HepG2 (cell line): Measurements from ENCODE around the gene EEPD1. TPM values are rescaled to one million over a fixed set of nuclear protein-coding genes. Genes with fewer than 3 reads are reported as not detected.
A peak's percentile ranks its signal among the peaks of the same experiment; 100 is the strongest.

Experiments used
- CHD4 ChIP-seq: fragments of 200-600 bp; sonication (generic); IDR thresholded peaks from 2 replicates; pipeline ENCODE4 v1.7.0; 2017; ENCODE audit warnings: mild to moderate bottlenecking, low read length, borderline replicate concordance
- FOXA3 ChIP-seq: IDR thresholded peaks from 2 replicates; pipeline ENCODE4 v1.6.1; 2016; ENCODE audit warnings: missing genetic modification reagents, missing compliant biosample characterization
- GATAD2A ChIP-seq: IDR thresholded peaks from 2 replicates; pipeline ENCODE4 v1.6.1; 2016
- HOXA5 ChIP-seq: sonication (generic); formaldehyde crosslinking; IDR thresholded peaks from 2 replicates; pipeline ENCODE4 v1.4.0; 2020; ENCODE audit warnings: missing genetic modification reagents
- NFE2L1 ChIP-seq: sonication (generic); formaldehyde crosslinking; IDR thresholded peaks from 2 replicates; pipeline ENCODE4 v1.4.0; 2020; ENCODE audit warnings: missing genetic modification reagents, mild to moderate bottlenecking, borderline replicate concordance
- PATZ1 ChIP-seq: sonication (generic); formaldehyde crosslinking; IDR thresholded peaks from 2 replicates; pipeline ENCODE4 v1.4.0; 2020; ENCODE audit warnings: missing genetic modification reagents
- PITX1 ChIP-seq: sonication (generic); formaldehyde crosslinking; IDR thresholded peaks from 2 replicates; pipeline ENCODE4 v1.5.1; 2020; ENCODE audit warnings: mild to moderate bottlenecking, missing genetic modification reagents
- SOX6 ChIP-seq, 2 experiments: fragments of 450-650 bp in 1 of 2; sonication (generic) in 1 of 2; formaldehyde crosslinking in 1 of 2; IDR thresholded peaks; 2 replicates each; pipeline versions ENCODE4 v1.4.0 to v1.6.1; 2017 to 2020; ENCODE audit warnings: antibody characterized with exemption in 1 of 2, mild to moderate bottlenecking in 1 of 2, missing genetic modification reagents in 1 of 2
- XRCC5 ChIP-seq: fragments of 200-400 bp; formaldehyde crosslinking; optimal IDR thresholded peaks from 2 replicates; pipeline ENCODE3; 2017; ENCODE audit warnings: mild to moderate bottlenecking, low read length
- ZNF567 ChIP-seq: sonication (generic); formaldehyde crosslinking; IDR thresholded peaks from 2 replicates; pipeline ENCODE4 v1.8.1; 2023; ENCODE audit warnings: mild to moderate bottlenecking, missing genetic modification reagents, borderline replicate concordance
- ZNF574 ChIP-seq: sonication (generic); formaldehyde crosslinking; IDR thresholded peaks from 2 replicates; pipeline ENCODE4 v1.4.0; 2020; ENCODE audit warnings: missing genetic modification reagents
- ZSCAN21 ChIP-seq: sonication (generic); formaldehyde crosslinking; IDR thresholded peaks from 2 replicates; pipeline ENCODE4 v1.8.0; 2022; ENCODE audit warnings: mild to moderate bottlenecking, missing genetic modification reagents, moderate library complexity, borderline replicate concordance
- polyA plus RNA-seq, 8 experiments: library from polyadenylated mRNA; depleted of rRNA in 3 of 8; stranded (reverse) in 7 of 8; unstranded in 1 of 8; fragments of >200 nt; fragmentation: Illumina TruSeq in 4 of 8; extraction: Trizol in 4 of 8; gene quantifications; 2 replicates each; pipeline versions ENCODE4 v1.2.1 to v1.2.3, GENCODE V29; 2011 to 2016; ENCODE audit warnings: low read depth in 4 of 8, missing spikeins in 1 of 8, mixed read lengths in 1 of 8; ENCODE audit not compliant: insufficient read depth in 1 of 8
- total RNA-seq, 5 experiments: library from RNA; depleted of rRNA; stranded (reverse); fragments of >200 nt; fragmentation: Illumina TruSeq; extraction: Trizol; gene quantifications; 2 replicates each; pipeline ENCODE4 v1.2.3, GENCODE V29; 2016; ENCODE audit warnings: low read depth in 1 of 5
- TF ChIP-seq, protein P1 (sequence below): sonication (generic); formaldehyde crosslinking; IDR thresholded peaks from 2 replicates; pipeline ENCODE4 v1.9.0; 2022; ENCODE audit warnings: low read depth, missing genetic modification reagents
- TF ChIP-seq, protein P2 (sequence below): IDR thresholded peaks from 2 replicates; pipeline ENCODE4 v1.6.1; 2016; ENCODE audit warnings: missing genetic modification reagents, missing compliant biosample characterization
- TF ChIP-seq, protein P3 (sequence below): sonication (generic); formaldehyde crosslinking; IDR thresholded peaks from 2 replicates; pipeline ENCODE4 v1.4.0; 2020; ENCODE audit warnings: missing genetic modification reagents
- TF ChIP-seq, protein P4 (sequence below): sonication (generic); formaldehyde crosslinking; IDR thresholded peaks from 2 replicates; pipeline ENCODE4 v1.4.0; 2020; ENCODE audit warnings: low read depth, mild to moderate bottlenecking, missing genetic modification reagents

The EEPD1 gene
- total and polyA plus RNA-seq, 2 of the 13 experiments (the other 11 are each of a cell fraction or from before 2014, with no cell fraction given), result 10.1 to 16.4 TPM

DNA sequence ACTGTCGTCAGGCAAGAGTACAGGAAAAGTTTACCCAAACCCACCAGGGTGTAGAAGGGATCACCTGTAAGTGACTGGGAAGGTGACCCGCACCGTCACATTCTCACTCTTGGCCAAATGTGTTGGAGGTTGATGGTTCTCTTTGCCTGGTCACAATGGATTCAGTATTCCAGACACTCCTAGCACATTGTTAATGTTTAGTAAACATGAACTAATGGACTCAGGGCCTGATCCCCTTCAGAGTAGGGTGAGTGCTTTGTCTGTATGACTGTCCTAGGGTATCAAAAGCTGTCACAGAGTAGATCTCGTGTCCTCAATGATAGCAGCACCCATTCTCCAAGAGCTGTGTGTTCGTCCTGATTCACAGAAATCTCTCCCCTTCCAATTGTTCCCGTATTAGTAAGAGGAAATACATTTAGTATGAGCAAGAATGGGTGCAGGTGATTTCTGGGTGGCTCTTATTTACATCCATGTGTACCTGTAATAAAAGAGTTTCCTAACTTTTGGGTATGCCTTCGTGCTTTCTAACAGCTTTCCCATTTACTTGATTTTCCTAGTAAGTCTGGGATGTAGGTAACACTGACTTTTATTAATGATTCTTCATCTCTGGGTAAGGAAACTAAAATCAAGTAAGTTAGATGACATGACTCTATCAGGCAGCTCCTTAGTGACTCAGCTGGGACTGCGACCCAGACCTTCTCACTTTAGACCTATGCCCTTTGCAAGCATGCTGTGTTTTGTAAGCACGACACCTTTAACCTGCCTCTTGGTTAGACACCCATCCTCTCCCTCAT, 4.7 kb downstream of the EEPD1 start (continued):
- TF ChIP-seq, protein P1, sequence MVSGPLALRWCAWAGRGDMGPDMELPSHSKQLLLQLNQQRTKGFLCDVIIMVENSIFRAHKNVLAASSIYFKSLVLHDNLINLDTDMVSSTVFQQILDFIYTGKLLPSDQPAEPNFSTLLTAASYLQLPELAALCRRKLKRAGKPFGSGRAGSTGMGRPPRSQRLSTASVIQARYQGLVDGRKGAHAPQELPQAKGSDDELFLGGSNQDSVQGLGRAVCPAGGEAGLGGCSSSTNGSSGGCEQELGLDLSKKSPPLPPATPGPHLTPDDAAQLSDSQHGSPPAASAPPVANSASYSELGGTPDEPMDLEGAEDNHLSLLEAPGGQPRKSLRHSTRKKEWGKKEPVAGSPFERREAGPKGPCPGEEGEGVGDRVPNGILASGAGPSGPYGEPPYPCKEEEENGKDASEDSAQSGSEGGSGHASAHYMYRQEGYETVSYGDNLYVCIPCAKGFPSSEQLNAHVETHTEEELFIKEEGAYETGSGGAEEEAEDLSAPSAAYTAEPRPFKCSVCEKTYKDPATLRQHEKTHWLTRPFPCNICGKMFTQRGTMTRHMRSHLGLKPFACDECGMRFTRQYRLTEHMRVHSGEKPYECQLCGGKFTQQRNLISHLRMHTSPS, result no peak
- TF ChIP-seq ZSCAN21 (0 out of 2 replicates have a peak, but pooled peaks have one; percentile 32), PITX1 (CRISPR knock-in tag) (0 out of 2 replicates have a peak, but pooled peaks have one; percentile 16), CHD4 (no peak), PATZ1 (no peak), NFE2L1 (CRISPR knock-in tag) (no peak), ZNF574 (CRISPR knock-in tag) (no peak), SOX6 (IDR thresholded peaks at IDR 0.05) (no peak), SOX6 (CRISPR knock-in tag; IDR thresholded peaks at IDR 0.05) (peak; percentile 81), XRCC5 (no peak), FOXA3 (CRISPR knock-in tag) (peak; percentile 60), GATAD2A (CRISPR knock-in tag) (peak; percentile 46; the same call in 1 of the 2 replicates), HOXA5 (no peak), ZNF567 (CRISPR knock-in tag) (no peak)
- TF ChIP-seq, protein P2, sequence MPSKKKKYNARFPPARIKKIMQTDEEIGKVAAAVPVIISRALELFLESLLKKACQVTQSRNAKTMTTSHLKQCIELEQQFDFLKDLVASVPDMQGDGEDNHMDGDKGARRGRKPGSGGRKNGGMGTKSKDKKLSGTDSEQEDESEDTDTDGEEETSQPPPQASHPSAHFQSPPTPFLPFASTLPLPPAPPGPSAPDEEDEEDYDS, result 0 out of 2 replicates have a peak, but pooled peaks have one; percentile 45
- TF ChIP-seq, protein P3, sequence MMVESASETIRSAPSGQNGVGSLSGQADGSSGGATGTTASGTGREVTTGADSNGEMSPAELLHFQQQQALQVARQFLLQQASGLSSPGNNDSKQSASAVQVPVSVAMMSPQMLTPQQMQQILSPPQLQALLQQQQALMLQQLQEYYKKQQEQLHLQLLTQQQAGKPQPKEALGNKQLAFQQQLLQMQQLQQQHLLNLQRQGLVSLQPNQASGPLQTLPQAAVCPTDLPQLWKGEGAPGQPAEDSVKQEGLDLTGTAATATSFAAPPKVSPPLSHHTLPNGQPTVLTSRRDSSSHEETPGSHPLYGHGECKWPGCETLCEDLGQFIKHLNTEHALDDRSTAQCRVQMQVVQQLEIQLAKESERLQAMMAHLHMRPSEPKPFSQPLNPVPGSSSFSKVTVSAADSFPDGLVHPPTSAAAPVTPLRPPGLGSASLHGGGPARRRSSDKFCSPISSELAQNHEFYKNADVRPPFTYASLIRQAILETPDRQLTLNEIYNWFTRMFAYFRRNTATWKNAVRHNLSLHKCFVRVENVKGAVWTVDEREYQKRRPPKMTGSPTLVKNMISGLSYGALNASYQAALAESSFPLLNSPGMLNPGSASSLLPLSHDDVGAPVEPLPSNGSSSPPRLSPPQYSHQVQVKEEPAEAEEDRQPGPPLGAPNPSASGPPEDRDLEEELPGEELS, result peak; percentile 53; the same call in 1 of the 2 replicates
- TF ChIP-seq, protein P4, sequence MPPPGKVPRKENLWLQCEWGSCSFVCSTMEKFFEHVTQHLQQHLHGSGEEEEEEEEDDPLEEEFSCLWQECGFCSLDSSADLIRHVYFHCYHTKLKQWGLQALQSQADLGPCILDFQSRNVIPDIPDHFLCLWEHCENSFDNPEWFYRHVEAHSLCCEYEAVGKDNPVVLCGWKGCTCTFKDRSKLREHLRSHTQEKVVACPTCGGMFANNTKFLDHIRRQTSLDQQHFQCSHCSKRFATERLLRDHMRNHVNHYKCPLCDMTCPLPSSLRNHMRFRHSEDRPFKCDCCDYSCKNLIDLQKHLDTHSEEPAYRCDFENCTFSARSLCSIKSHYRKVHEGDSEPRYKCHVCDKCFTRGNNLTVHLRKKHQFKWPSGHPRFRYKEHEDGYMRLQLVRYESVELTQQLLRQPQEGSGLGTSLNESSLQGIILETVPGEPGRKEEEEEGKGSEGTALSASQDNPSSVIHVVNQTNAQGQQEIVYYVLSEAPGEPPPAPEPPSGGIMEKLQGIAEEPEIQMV (CRISPR knock-in tag), result no peak
